WTC11 (cell line): ENCODE results near the gene TP73.

Experiments used
- ATF2 ChIP-seq: sonication (generic); formaldehyde crosslinking; IDR thresholded peaks from 2 replicates; pipeline ENCODE4 v1.8.1; 2022; ENCODE audit warnings: low read depth, missing genetic modification reagents, borderline replicate concordance
- CTCF ChIP-seq: fragments of 200-600 bp; IDR thresholded peaks from 2 replicates; pipeline ENCODE4 v1.8.0; 2022; ENCODE audit warnings: antibody characterized with exemption
- ELF4 ChIP-seq: sonication (generic); formaldehyde crosslinking; IDR thresholded peaks from 2 replicates; pipeline ENCODE4 v1.8.1; 2022; ENCODE audit warnings: low read depth, mild to moderate bottlenecking, moderate library complexity, missing genetic modification reagents
- ESRRA ChIP-seq: sonication (generic); formaldehyde crosslinking; IDR thresholded peaks from 2 replicates; pipeline ENCODE4 v1.8.1; 2022; ENCODE audit warnings: mild to moderate bottlenecking, missing genetic modification reagents, borderline replicate concordance
- KAT7 ChIP-seq: sonication (generic); formaldehyde crosslinking; IDR thresholded peaks from 2 replicates; pipeline ENCODE4 v1.8.1; 2023; ENCODE audit warnings: missing genetic modification reagents, mild to moderate bottlenecking, borderline replicate concordance
- MYBL2 ChIP-seq: sonication (generic); formaldehyde crosslinking; IDR thresholded peaks from 2 replicates; pipeline ENCODE4 v1.8.1; 2023; ENCODE audit warnings: mild to moderate bottlenecking, moderate library complexity, missing genetic modification reagents
- NR2C2 ChIP-seq: sonication (generic); formaldehyde crosslinking; IDR thresholded peaks from 2 replicates; pipeline ENCODE4 v1.8.0; 2022; ENCODE audit warnings: mild to moderate bottlenecking, missing genetic modification reagents
- SMAD3 ChIP-seq: sonication (generic); formaldehyde crosslinking; IDR thresholded peaks from 2 replicates; pipeline ENCODE4 v1.8.0; 2022; ENCODE audit warnings: missing genetic modification reagents, mild to moderate bottlenecking, borderline replicate concordance
- STAT6 ChIP-seq: sonication (generic); formaldehyde crosslinking; conservative IDR thresholded peaks from 2 replicates; pipeline ENCODE4 v1.8.1; 2023; ENCODE audit warnings: mild to moderate bottlenecking, low read depth, missing genetic modification reagents, moderate library complexity
- USF2 ChIP-seq: sonication (generic); formaldehyde crosslinking; IDR thresholded peaks from 2 replicates; pipeline ENCODE4 v1.8.1; 2023; ENCODE audit warnings: mild to moderate bottlenecking, missing genetic modification reagents, moderate library complexity
- ZNF512 ChIP-seq: sonication (generic); formaldehyde crosslinking; IDR thresholded peaks from 2 replicates; pipeline ENCODE4 v1.8.1; 2022; ENCODE audit warnings: missing genetic modification reagents, borderline replicate concordance

GRCh38 chr1:3641046-3641760 lies 11.1 kb upstream of the TP73 start:
- TF ChIP-seq ELF4 (no peak), CTCF (no peak), SMAD3 (CRISPR knock-in tag) (no peak), STAT6 (CRISPR knock-in tag) (no peak), ZNF512 (CRISPR knock-in tag) (no peak), ESRRA (CRISPR knock-in tag) (no peak), MYBL2 (no peak), NR2C2 (no peak), KAT7 (CRISPR knock-in tag) (no peak), ATF2 (CRISPR knock-in tag) (no peak), USF2 (CRISPR knock-in tag) (no peak)
